KG1 (cell line): ENCODE results near the gene FARP1.

Experiments
- DNase-seq: peaks from one replicate; lab custom pipeline; 2025; lab: John Stamatoyannopoulos, UW

FARP1 gene, protein sequence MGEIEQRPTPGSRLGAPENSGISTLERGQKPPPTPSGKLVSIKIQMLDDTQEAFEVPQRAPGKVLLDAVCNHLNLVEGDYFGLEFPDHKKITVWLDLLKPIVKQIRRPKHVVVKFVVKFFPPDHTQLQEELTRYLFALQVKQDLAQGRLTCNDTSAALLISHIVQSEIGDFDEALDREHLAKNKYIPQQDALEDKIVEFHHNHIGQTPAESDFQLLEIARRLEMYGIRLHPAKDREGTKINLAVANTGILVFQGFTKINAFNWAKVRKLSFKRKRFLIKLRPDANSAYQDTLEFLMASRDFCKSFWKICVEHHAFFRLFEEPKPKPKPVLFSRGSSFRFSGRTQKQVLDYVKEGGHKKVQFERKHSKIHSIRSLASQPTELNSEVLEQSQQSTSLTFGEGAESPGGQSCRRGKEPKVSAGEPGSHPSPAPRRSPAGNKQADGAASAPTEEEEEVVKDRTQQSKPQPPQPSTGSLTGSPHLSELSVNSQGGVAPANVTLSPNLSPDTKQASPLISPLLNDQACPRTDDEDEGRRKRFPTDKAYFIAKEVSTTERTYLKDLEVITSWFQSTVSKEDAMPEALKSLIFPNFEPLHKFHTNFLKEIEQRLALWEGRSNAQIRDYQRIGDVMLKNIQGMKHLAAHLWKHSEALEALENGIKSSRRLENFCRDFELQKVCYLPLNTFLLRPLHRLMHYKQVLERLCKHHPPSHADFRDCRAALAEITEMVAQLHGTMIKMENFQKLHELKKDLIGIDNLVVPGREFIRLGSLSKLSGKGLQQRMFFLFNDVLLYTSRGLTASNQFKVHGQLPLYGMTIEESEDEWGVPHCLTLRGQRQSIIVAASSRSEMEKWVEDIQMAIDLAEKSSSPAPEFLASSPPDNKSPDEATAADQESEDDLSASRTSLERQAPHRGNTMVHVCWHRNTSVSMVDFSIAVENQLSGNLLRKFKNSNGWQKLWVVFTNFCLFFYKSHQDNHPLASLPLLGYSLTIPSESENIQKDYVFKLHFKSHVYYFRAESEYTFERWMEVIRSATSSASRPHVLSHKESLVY

DNA sequence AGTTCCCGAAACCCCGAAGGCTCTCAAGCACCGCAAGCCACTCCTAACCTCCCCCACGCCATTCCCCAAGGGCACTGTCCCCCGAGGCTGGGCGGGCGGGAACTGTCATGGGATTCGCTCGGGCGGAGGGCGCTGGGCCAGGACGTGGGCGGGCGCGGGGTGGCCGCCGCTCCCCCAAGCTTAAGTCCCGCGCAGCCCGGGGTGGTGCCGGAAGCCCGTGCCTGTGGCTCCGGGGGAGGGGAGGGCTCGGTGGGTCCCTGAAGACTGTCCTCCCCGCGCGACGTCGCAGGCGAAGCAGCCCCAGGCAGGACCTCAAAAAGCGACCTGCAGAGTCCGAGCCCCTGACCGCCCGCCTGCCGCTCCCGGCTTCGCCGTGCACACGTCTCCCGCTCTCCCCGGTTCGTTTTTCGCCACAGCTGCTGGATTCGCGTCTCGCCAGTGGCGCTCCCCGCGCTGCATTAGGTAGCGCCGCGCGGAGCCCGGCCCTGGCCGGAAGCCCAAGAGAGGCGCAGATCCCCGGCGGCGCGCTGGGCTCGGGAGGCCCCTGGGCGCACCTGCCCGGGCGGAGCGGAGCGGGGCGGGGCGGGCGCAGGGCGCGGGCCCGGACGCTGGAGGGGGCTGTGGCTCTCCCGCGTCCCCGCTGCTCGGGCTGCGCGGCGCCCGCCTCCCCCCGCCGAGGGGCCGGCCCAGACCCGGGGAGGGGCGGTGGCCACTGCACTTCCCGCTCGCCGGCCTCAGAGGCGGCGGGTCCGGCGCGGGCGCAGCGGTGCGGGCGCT is at the start of gene FARP1:
TSS of gene FARP1 (plus strand) at position 715 of the 777 bp plus-strand sequence. CDS start 70,149 bp downstream, outside the sequence.
- DNase-seq = no peak

DNA sequence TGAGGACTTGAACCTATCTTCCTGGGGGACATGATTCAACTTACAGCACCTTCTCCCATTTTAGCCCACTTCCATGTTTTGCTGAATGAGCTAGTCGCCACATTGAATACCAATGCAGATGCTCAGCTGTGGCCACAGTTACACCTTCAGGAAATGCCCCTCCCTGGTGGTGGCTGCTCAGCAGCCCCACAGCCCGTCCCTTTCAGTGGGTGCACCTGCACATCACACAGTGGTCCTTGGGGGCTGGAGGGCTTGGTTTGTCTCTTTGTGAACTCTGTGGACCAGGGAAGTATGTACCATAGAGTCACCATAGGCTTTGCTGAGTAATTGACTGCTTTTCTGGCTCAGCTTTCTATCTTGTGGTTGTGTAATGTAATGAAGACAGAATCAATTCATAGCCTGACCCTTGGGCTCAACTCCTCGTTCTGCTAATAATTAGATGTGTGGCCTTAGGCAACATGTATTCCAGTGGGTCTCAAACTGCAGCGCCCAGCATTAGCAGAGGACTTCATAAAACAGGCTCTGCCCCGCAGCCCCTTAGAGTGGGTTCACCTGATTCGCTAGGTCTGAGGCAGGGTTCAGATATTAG is 48.1 kb upstream of the FARP1 start:
- DNase-seq = no peak

DNA sequence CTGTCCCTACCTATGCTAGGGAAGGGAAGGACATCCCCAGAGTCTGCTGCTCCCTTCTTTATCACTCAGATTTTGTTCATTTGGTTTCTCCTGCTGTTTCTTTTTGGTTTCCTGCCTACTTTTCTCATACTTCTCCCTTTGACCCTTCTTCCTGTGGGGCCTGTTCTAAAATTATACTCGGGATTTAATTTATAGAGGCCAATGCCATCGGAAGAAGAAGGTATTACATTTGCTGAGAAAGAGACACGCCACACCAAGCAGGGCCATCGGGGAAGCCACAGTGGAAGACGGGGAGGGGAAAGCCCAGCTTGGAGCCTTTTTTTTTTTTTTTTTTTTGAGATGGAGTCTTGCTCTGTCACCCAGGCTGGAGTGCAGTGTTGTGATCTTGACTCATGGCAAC is 46.8 kb upstream of the FARP1 start:
- no peak for DNase-seq

GRCh38 chr13:98097749-98098148 is 45.1 kb upstream of the FARP1 start:
- no peak for DNase-seq

- DNase-seq = no peak
Measured at GRCh38 chr13:98098516-98098915, 44.4 kb upstream of the FARP1 start.

- DNase-seq = no peak
Measured at GRCh38 chr13:98099627-98100026, 43.3 kb upstream of the FARP1 start.

DNA sequence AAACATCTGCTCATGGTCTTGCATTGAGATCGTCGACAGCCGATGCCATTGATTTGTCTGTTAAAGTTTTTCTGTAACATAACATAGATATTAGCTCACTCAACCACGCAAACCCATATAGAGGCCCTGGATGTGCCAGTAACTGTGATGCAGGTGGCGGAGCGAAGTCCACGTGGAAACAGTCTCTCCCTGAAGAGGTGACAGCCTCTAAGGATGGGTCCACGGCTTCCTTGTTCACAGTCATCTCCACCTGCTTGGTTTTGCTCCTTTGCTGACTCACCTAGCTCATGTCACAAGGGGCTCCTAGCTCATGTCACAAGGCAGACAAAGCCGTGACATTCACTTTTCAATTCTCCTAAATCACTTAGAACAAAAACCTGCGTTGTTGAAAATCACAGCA is 42.4 kb upstream of the FARP1 start:
- DNase-seq = no peak

GRCh38 chr13:98103531-98103930 is 39.4 kb upstream of the FARP1 start:
- no peak for DNase-seq

- DNase-seq = no peak
Measured at GRCh38 chr13:98103942-98104880, 38.7 kb upstream of the FARP1 start.

DNA sequence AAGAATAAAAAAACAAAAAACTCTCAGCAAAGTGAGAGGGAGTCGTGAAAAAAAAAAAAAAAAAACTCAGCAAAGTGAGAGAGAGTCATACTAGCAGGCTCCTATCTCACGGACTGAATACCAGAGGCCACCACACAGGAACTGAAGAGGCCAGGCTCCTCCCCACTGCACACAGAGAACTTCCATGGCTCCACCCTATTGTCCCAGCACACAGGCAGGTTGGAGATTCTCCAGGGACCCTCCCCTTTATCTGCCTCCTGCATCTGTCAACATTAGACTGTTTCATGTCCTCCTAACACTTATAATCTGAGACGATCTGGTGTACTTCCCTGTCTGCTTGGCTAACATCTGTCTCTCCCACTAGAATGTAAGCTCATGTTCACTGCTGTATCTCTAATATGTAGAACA is 37.0 kb upstream of the FARP1 start:
- DNase-seq = no peak

DNA sequence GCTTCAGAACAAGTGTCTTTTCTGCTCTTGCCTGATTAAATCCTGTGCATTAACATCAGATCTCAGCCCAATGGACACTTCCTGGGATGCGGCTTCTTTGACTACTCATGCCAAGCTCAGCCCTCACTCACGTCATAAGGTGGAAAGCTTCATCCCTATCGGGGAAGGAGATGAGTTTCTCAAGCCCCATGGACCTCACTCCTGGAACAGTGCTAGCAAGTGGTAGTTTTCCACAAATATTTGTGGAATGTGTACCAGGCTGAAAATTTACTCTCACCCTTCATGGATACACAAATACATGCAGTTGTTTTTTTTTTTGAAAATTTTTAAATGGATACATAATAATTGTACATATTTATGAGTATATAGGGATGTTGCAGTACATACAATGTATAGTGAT is 34.6 kb upstream of the FARP1 start:
- DNase-seq = no peak

DNA sequence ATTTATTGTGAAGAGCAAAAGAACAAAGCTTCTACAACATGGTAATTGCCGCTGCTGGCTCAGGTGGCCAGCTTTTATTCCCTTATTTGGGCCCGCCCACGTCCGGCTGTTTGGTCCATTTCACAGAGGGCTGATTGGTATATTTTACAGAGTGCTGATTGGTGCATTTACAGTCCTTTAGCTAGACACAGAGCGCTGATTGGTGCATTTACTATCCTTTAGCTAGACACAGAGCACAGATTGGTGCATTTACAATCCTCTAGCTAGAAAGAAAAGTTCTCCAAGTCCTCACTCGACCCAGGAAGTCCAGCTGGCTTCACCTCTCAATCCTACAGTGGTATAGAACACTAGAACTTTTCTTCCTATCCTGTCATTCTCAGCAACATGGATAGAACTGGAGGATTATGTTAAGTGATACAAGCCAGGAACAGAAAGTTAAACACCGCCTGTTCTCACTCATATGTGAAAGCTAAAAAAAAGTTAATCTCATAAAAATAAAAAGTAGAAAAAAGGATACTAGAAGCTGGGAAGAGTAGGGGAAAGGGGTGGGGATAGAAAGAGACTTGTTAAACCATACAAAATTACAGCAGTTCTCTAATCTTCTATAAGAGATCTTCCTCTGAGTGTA is 33.6 kb upstream of the FARP1 start:
- DNase-seq = no peak

- no peak for DNase-seq
Measured at GRCh38 chr13:98110749-98111148, 32.1 kb upstream of the FARP1 start.

GRCh38 chr13:98111168-98112098 is 31.5 kb upstream of the FARP1 start:
- DNase-seq = no peak

DNA sequence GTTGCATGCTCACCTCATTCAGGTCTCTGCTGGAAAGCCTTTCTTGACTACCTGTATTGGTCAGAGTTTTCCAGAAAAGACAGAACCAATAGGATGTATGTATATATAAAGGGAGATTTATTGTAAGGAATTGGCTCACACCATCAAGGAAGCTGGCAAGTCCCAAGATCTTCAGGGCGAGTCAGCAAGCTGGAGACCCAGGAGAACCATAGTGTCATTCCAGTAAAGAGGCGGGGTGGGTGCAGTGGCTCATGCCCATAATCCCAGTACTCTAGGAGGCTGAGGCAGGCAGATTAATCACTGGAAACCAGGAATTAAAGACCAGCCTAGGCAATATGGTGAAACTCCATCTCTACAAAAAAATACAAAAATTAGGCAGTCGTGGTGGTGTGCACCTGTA is 30.4 kb upstream of the FARP1 start:
- no peak for DNase-seq

GRCh38 chr13:98118865-98119264 is 24.0 kb upstream of the FARP1 start:
- no peak for DNase-seq

- DNase-seq = no peak
Measured at GRCh38 chr13:98123176-98123575, 19.7 kb upstream of the FARP1 start.

GRCh38 chr13:98129059-98129746 is 13.7 kb upstream of the FARP1 start:
- no peak for DNase-seq
